CD4-positive, alpha-beta T cell treated with Interleukin-15 for 4 hours (primary cell): Measurements from ENCODE around the gene NCR2.

ENCODE experiments used
- DNase-seq: peaks from one replicate; pipeline ENCODE4 v3.0.0-alpha.2; 2020; ENCODE audit warnings: low spot score

The NCR2 gene

GRCh38 chr6:41359617-41360313 is 24.4 kb downstream of the NCR2 start:
- no peak for DNase-seq

GRCh38 chr6:41360314-41360685 is 24.9 kb downstream of the NCR2 start:
- DNase-seq, result no peak

DNA sequence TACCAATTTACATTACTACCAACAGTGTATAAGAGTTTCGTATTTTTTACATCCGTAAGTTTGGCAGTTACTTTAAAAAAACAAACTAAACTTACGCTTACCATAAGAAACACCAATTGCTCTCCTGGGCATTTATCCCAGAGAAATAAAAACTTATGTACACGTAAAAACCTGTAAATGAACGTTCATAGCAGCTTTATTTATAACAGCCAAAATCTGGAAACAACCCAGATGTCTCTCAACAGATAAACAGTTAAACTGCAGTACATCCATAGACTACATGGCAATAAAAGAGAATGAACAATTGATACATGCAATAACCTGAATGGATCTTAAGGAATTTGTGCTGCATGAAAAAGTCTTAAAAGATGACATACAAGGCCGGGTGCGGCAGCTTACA is 30.7 kb downstream of the NCR2 start:
- no peak for DNase-seq

DNA sequence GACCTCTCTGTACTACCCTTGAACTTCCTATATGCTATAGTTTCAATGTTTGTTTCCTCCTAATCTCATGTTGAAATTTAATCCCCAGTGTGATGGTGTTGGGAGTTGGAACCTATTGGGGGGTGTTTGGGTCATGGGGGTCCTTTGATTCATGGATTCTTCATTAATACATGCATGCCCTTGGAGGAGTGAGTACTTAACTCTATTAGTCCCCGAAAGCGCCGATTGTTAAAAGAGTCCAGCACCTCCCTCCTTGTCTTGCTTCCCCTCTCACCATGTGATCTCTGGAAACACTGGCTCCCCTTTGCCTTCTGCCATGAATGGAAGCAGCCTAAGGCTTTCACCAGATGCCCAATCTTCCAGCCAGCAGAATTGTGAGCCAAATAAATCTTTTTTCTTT is 31.7 kb downstream of the NCR2 start:
- no peak for DNase-seq

DNA sequence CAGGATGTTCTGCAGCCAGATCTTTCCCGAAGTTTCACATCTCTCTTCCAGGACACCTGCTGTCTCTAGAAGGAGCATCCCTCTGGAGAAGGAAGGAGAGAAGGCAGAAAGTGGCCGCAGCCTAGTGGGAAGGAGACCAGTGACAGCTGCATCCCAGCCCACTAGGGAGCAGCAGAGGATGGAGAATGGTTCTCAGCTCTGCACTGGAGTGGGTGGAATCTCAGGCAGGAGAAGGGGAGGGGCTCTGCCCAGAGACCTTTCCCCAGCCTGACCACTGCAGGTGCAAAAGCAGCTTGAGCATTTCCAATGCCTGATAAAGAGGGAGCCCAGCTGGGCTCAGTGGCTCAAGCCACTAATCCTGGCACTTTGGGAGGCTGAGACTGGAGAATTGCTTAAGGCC is 32.3 kb downstream of the NCR2 start:
- DNase-seq, result no peak

GRCh38 chr6:41370488-41371111 is 35.2 kb downstream of the NCR2 start:
- DNase-seq, result no peak

GRCh38 chr6:41371461-41371991 is 36.1 kb downstream of the NCR2 start:
- no peak for DNase-seq

- DNase-seq, result no peak
These were observed 36.8 kb downstream of the NCR2 start for GRCh38 chr6:41371992-41372831.

DNA sequence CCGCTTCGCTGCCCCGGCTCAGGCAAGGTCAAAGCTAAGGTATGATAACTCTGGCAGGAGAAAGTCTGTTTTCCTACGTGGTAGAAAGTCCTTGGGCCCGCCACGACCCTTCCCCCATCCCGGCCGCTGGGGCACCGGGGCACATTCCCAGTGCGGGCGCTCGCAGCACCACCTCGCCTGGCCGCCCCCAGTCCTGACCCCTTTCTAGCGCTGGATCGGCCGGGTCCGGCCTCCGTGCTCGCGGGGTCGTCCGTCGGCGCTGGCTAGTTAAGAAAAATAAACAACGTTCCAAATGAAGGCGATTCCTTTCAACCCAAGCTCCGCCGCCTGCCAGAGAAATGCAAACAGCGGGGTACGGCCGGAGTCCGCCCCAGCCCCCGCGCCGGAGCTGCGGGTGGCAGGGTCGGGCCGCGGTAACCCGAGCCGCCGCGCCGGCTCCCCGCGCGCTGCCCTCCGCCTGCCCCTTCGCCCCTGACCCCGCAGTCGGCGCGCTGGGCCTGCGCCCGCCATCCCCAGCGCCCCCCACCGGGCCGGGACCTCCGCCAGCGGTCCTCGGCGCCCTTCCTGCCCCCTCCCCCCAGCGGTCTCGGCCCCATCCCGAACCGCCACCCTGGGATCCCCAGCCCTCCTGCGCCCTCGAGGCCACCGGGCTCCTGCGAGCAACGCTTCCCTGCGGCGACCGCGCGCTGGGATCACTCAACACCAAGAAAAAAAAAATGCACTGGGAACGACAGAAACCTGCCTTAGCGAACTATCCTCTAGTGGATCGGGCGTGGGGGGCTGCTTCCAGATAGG is 37.6 kb downstream of the NCR2 start:
- no peak for DNase-seq

DNA sequence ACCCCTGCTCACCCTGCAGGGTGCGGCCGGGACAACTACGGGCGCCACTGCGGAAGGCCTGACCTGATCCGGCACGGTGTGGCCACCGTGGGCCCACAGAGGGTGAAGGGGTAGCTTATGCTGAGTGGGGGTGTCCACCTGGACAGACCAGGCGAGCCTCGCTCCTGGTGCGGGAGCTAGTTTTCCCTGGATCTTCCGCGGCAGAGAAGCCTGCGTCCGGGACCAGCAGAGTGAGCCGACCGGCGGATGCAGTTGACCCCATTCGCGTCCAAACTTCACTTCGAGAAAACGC is 38.2 kb downstream of the NCR2 start:
- DNase-seq, result no peak

- no peak for DNase-seq
These were observed 38.7 kb downstream of the NCR2 start for GRCh38 chr6:41373919-41374617.

DNA sequence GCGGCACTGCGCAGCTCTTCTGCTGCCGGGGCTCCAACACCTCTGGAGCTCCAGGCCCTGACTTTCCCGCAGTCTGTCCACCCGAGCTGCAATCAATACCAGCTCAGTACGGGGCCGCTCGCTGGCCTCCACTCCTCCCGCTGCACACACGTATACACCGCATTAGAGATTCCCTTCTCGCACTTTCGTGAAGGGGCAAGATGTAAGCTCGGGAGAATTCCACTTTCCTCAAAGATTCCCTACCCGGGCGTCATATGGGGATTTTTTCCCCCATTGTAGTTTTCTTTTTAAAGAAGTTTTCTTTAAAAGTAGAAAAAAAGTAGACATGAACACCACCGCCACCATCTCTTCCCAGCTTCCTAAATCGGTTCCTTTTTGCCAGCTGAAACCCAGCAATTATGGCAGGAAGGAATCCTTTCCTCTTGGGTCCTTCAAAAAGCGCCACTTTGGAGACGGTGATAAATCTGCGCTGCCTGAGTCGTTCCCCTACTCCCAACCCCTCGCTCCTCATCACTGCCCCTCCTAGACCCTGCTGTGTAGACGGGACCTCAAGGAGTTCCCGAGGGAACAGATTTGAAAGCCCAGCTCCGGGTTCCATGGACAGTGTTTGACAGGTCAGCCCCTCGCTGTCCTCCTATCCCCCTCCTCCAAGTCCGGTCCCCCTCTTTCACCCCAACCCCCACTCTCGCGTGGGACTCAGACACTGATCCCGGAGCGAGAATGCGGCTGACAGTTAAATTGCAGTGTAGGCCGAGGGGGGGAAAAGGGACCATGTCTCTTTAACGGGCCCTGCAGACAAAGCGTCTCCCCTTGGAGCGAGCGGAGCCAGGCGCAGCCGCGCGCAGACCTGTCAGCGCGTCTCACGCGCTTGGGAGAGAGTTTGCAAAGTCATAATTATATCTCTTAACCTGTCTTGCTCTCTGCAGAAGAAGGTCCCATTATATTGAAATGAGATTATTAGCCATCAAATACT is 39.5 kb downstream of the NCR2 start:
- DNase-seq, result no peak

GRCh38 chr6:41375598-41376151 is 40.3 kb downstream of the NCR2 start:
- no peak for DNase-seq

GRCh38 chr6:41376176-41376575 is 40.8 kb downstream of the NCR2 start:
- DNase-seq, result no peak

GRCh38 chr6:41377071-41377470 is 41.7 kb downstream of the NCR2 start:
- DNase-seq, result no peak

GRCh38 chr6:41379306-41379705 is 43.9 kb downstream of the NCR2 start:
- DNase-seq, result no peak

- DNase-seq, result no peak
These were observed 51.2 kb downstream of the NCR2 start for GRCh38 chr6:41386594-41386993.

GRCh38 chr6:41392246-41392645 is 56.8 kb downstream of the NCR2 start:
- no peak for DNase-seq

DNA sequence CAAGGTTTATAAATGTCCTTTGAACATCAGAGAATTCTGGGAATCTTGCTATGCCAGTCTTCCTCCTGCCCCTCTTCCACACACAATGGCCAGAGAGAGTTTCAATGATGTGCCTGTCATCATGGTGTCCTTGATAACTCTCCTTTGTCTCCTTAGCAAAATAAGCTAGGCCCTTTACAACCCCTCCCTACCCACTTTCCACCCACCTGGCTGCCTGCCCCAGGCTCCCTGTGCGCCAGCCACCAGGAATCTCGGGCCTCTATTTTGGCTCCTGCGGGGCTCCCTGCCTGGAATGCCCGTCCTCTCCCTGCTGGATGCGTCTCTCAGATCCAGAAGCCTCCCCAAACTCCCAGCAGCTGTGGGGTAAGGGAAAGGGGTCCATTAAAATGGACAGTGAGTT is 60.9 kb downstream of the NCR2 start:
- DNase-seq, result no peak

GRCh38 chr6:41399424-41399823 is 64.0 kb downstream of the NCR2 start:
- no peak for DNase-seq
